Liver (tissue), 2 donors: Measurements from ENCODE around the gene PEX11A.

ENCODE experiments used
- TAF1 ChIP-seq: conservative IDR thresholded peaks from 2 replicates; pipeline ENCODE4 v1.6.1; 2016; ENCODE audit warnings: antibody characterized with exemption, mild to moderate bottlenecking
- TF ChIP-seq, protein P1 (sequence below): IDR thresholded peaks from 2 replicates; pipeline ENCODE4 v1.6.1; 2016; ENCODE audit warnings: antibody characterized with exemption
- donor health status: healthy.

- TF ChIP-seq, protein P1, sequence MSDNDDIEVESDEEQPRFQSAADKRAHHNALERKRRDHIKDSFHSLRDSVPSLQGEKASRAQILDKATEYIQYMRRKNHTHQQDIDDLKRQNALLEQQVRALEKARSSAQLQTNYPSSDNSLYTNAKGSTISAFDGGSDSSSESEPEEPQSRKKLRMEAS: no peak
- TF ChIP-seq TAF1: no peak
Measured at GRCh38 chr15:89668171-89668570, 22.4 kb downstream of the PEX11A start.
